H1 (cell line): ENCODE results near the gene LIPC. TPM values are rescaled to one million over a fixed set of nuclear protein-coding genes. Genes with fewer than 3 reads are reported as not detected.

Source experiments
- CTCF ChIA-PET: fragments of 300-600 bp; sonication (Branson Sonifier 250); formaldehyde crosslinking; loops from one replicate; lab custom pipeline; 2021; ENCODE audit not compliant: partially characterized antibody; lab: Charles Lee
- POLR2A ChIA-PET: fragments of 300-600 bp; sonication (Branson Sonifier 250); formaldehyde crosslinking; loops from one replicate; lab custom pipeline; 2021; ENCODE audit warnings: inconsistent platforms; ENCODE audit not compliant: partially characterized antibody; lab: Charles Lee
- DNase-seq, 2 experiments: peaks; one replicate each; pipeline versions ENCODE4 v3.0.0 to v3.0.0-alpha.2; 2010 to 2022; ENCODE audit warnings: low spot score in 2 of 2, low read depth in 1 of 2, mixed read lengths in 1 of 2
- FAIRE-seq: peaks from 2 replicates; lab custom pipeline; 2011; peaks lifted over from hg19 to GRCh38; lab: Jason Lieb, UNC
- H2AFZ ChIP-seq: 2 replicates; pipeline ENCODE4 v1.8.1; 2012; ENCODE audit warnings: low read length, inconsistent platforms
- H2AK5ac ChIP-seq: 2 replicates; pipeline ENCODE4 v1.6.1; 2013; ENCODE audit warnings: low read depth, low read length
- H2BK120ac ChIP-seq: replicated peaks from 2 replicates; pipeline ENCODE3; 2013; ENCODE audit warnings: low read depth, low read length, inconsistent platforms
- H2BK12ac ChIP-seq: 2 replicates; pipeline ENCODE4 v1.6.1; 2013; ENCODE audit warnings: low read depth, low read length
- H2BK15ac ChIP-seq: 2 replicates; pipeline ENCODE4 v1.6.1; 2013; ENCODE audit warnings: low read length
- H2BK20ac ChIP-seq: 2 replicates; pipeline ENCODE4 v1.6.1; 2013; ENCODE audit warnings: low read length
- H2BK5ac ChIP-seq: 2 replicates; pipeline ENCODE4 v1.6.1; 2013; ENCODE audit warnings: low read depth, low read length
- H3K14ac ChIP-seq: 2 replicates; pipeline ENCODE4 v1.6.1; 2013; ENCODE audit warnings: inconsistent platforms; ENCODE audit not compliant: insufficient read length
- H3K18ac ChIP-seq: 2 replicates; pipeline ENCODE4 v1.6.1; 2013; ENCODE audit warnings: low read length; ENCODE audit errors: extremely low read depth
- H3K23ac ChIP-seq: 2 replicates; pipeline ENCODE4 v1.6.1; 2013; ENCODE audit warnings: inconsistent platforms; ENCODE audit not compliant: insufficient read length
- H3K23me2 ChIP-seq: 2 replicates; pipeline ENCODE4 v1.6.1; 2013; ENCODE audit warnings: low read depth, low read length
- H3K27ac ChIP-seq: 2 replicates; pipeline ENCODE4 v1.6.1; 2011; ENCODE audit warnings: low read depth, low read length, inconsistent platforms
- H3K27me3 ChIP-seq, 4 experiments: replicated peaks in 1 of 4; 1 replicate in 1 of 4; 2 replicates in 3 of 4; pipeline versions ENCODE4 v1.6.1 to v1.8.1; 2011 to 2013; ENCODE audit warnings: low read length in 3 of 4, mild to moderate bottlenecking in 3 of 4, inconsistent platforms in 2 of 4, mixed read lengths in 2 of 4, moderate library complexity in 1 of 4; ENCODE audit not compliant: control insufficient read depth in 3 of 4, insufficient read depth in 3 of 4; ENCODE audit errors: extremely low read depth in 1 of 4
- H3K36me3 ChIP-seq, 4 experiments: 2 replicates each; pipeline versions ENCODE4 v1.6.1 to v1.8.1; 2011 to 2013; ENCODE audit warnings: mild to moderate bottlenecking in 4 of 4, low read length in 3 of 4, moderate library complexity in 2 of 4, control low read depth in 1 of 4, inconsistent platforms in 1 of 4; ENCODE audit not compliant: insufficient read depth in 4 of 4, control insufficient read depth in 2 of 4
- H3K4ac ChIP-seq: replicated peaks from 2 replicates; pipeline ENCODE3; 2013; ENCODE audit warnings: low read length, low read depth, mixed read lengths, inconsistent platforms; ENCODE audit not compliant: insufficient read length
- H3K4me1 ChIP-seq, 4 experiments: replicated peaks in 1 of 4; 1 replicate in 1 of 4; 2 replicates in 3 of 4; pipeline versions ENCODE4 v1.6.1 to v1.8.1; 2011 to 2013; ENCODE audit warnings: low read length in 3 of 4, inconsistent platforms in 2 of 4, mixed read lengths in 1 of 4; ENCODE audit not compliant: insufficient read depth in 4 of 4, control insufficient read depth in 3 of 4
- H3K4me2 ChIP-seq, 2 experiments: 2 replicates each; pipeline versions ENCODE4 v1.6.1 to v1.8.1; 2011 to 2013; ENCODE audit warnings: low read depth in 2 of 2, low read length in 2 of 2, control low read depth in 1 of 2, inconsistent platforms in 1 of 2, mild to moderate bottlenecking in 1 of 2; ENCODE audit not compliant: insufficient read depth in 1 of 2
- H3K4me3 ChIP-seq, 4 experiments: fragments of 200-600, 300-600 bp in 1 of 4; sonication (generic), shearing (Covaris generic), sonication (Bioruptor Twin) in 1 of 4; 2 replicates each; pipeline versions ENCODE4 v1.5.1 to v1.8.1; 2011 to 2016; ENCODE audit warnings: low read length in 4 of 4, low read depth in 3 of 4, control low read depth in 2 of 4, inconsistent platforms in 2 of 4, mild to moderate bottlenecking in 2 of 4, mixed read lengths in 1 of 4, moderate library complexity in 1 of 4; ENCODE audit not compliant: insufficient read depth in 2 of 4; ENCODE audit errors: extremely low read depth in 1 of 4
- H3K56ac ChIP-seq: replicated peaks from 2 replicates; pipeline ENCODE3; 2013; ENCODE audit warnings: low read depth, mild to moderate bottlenecking, mixed read lengths, low read length, inconsistent platforms; ENCODE audit not compliant: insufficient read length
- H3K79me1 ChIP-seq: 2 replicates; pipeline ENCODE4 v1.6.1; 2013; ENCODE audit warnings: low read depth, low read length, control low read depth
- H3K79me2 ChIP-seq, 2 experiments: 2 replicates each; pipeline versions ENCODE4 v1.6.1 to v1.8.1; 2012 to 2013; ENCODE audit warnings: low read length in 2 of 2, mild to moderate bottlenecking in 2 of 2, inconsistent platforms in 1 of 2; ENCODE audit not compliant: insufficient read depth in 2 of 2, control insufficient read depth in 1 of 2
- H3K9ac ChIP-seq, 4 experiments: replicated peaks in 1 of 4; 1 replicate in 1 of 4; 2 replicates in 3 of 4; pipeline versions ENCODE4 v1.6.1 to v1.8.1; 2011 to 2013; ENCODE audit warnings: low read depth in 3 of 4, low read length in 3 of 4, control low read depth in 2 of 4, mild to moderate bottlenecking in 2 of 4, moderate library complexity in 2 of 4, inconsistent platforms in 1 of 4; ENCODE audit errors: extremely low read depth in 1 of 4
- H3K9me3 ChIP-seq, 2 experiments: 2 replicates each; pipeline versions ENCODE4 v1.6.1 to v1.8.1; 2012 to 2013; ENCODE audit warnings: mild to moderate bottlenecking in 2 of 2, moderate library complexity in 2 of 2, control low read depth in 1 of 2, inconsistent platforms in 1 of 2, low read depth in 1 of 2, low read length in 1 of 2, mixed read lengths in 1 of 2; ENCODE audit not compliant: insufficient read depth in 2 of 2
- H4K20me1 ChIP-seq, 2 experiments: replicated peaks in 1 of 2; 2 replicates each; pipeline versions ENCODE3 to v1.8.1; 2011 to 2013; ENCODE audit warnings: inconsistent platforms in 2 of 2, low read length in 2 of 2, mild to moderate bottlenecking in 1 of 2; ENCODE audit not compliant: insufficient read depth in 2 of 2, control insufficient read depth in 1 of 2
- H4K5ac ChIP-seq: 2 replicates; pipeline ENCODE4 v1.6.1; 2013; ENCODE audit warnings: low read length, low read depth, mixed read lengths, inconsistent platforms; ENCODE audit not compliant: insufficient read length
- H4K8ac ChIP-seq: 2 replicates; pipeline ENCODE4 v1.8.0; 2013; ENCODE audit warnings: mild to moderate bottlenecking, moderate library complexity, low read length, inconsistent platforms; ENCODE audit not compliant: insufficient read depth; ENCODE audit errors: extremely low read depth
- H4K91ac ChIP-seq: replicated peaks from 2 replicates; pipeline ENCODE3; 2013; ENCODE audit warnings: low read length, mixed read lengths, inconsistent platforms; ENCODE audit not compliant: insufficient read length
- ASH2L ChIP-seq: fragments of 200-600, 300-600 bp; sonication (generic); IDR thresholded peaks from one replicate; pipeline ENCODE4 v1.7.1; 2017; ENCODE audit warnings: low read length
- BACH1 ChIP-seq: IDR thresholded peaks from 2 replicates; pipeline ENCODE4 v1.6.1; 2012; ENCODE audit warnings: low read length, improper control_type of control experiment
- CEBPB ChIP-seq: IDR thresholded peaks from 2 replicates; pipeline ENCODE4 v1.6.1; 2012; ENCODE audit warnings: low read depth, low read length
- CTBP2 ChIP-seq: IDR thresholded peaks from 2 replicates; pipeline ENCODE4 v1.7.0; 2011; ENCODE audit warnings: borderline replicate concordance, mild to moderate bottlenecking, moderate library complexity, mixed read lengths, low read length; ENCODE audit not compliant: insufficient read depth, insufficient read length
- HDAC2 ChIP-seq, 2 experiments: fragments of 300-600 bp in 1 of 2; sonication (generic) in 1 of 2; IDR thresholded peaks; 2 replicates each; pipeline ENCODE4 v1.6.1; 2011 to 2012; ENCODE audit warnings: low read depth in 2 of 2, low read length in 2 of 2, mild to moderate bottlenecking in 2 of 2, moderate library complexity in 2 of 2, borderline replicate concordance in 1 of 2, inconsistent platforms in 1 of 2
- KDM4A ChIP-seq: IDR thresholded peaks from one replicate; pipeline ENCODE4 v1.7.1; 2012; ENCODE audit warnings: low read depth, mild to moderate bottlenecking, moderate library complexity, low read length, inconsistent platforms; ENCODE audit not compliant: severe bottlenecking
- POLR2A ChIP-seq, 2 experiments: IDR thresholded peaks; 1 replicate in 1 of 2; 2 replicates in 1 of 2; pipeline ENCODE4 v1.6.1; 2011; ENCODE audit warnings: low read depth in 2 of 2, low read length in 2 of 2, mild to moderate bottlenecking in 2 of 2; ENCODE audit errors: control extremely low read depth in 1 of 2
- POLR2AphosphoS5 ChIP-seq: IDR thresholded peaks from 2 replicates; pipeline ENCODE4 v1.6.1; 2011; ENCODE audit warnings: low read depth, low read length
- RAD21 ChIP-seq, 2 experiments: IDR thresholded peaks in 1 of 2; conservative IDR thresholded peaks in 1 of 2; 2 replicates each; pipeline ENCODE4 v1.6.1; 2011; ENCODE audit warnings: low read depth in 2 of 2, low read length in 2 of 2, improper control_type of control experiment in 1 of 2, inconsistent platforms in 1 of 2, mild to moderate bottlenecking in 1 of 2, moderate library complexity in 1 of 2
- RFX5 ChIP-seq: IDR thresholded peaks from 2 replicates; pipeline ENCODE4 v1.6.1; 2011; ENCODE audit warnings: low read depth, low read length, improper control_type of control experiment, borderline replicate concordance
- SIN3A ChIP-seq, 2 experiments: IDR thresholded peaks in 1 of 2; conservative IDR thresholded peaks in 1 of 2; 2 replicates each; pipeline ENCODE4 v1.6.1; 2011 to 2012; ENCODE audit warnings: low read length in 2 of 2, improper control_type of control experiment in 1 of 2, low read depth in 1 of 2, mild to moderate bottlenecking in 1 of 2
- SIRT6 ChIP-seq: IDR thresholded peaks from one replicate; pipeline ENCODE4 v1.7.1; 2012; ENCODE audit warnings: low read length, inconsistent platforms
- SP4 ChIP-seq: IDR thresholded peaks from 2 replicates; pipeline ENCODE4 v1.6.1; 2012; ENCODE audit warnings: low read length, inconsistent platforms
- WGBS, 2 experiments: shearing (Covaris generic) in 1 of 2; methylation state at CpG; one replicate each; pipeline versions ENCODE4 v1.1.6 to v1.1.7; 2013 to 2015; ENCODE audit warnings: low lambda C conversion rate in 2 of 2, mixed read lengths in 2 of 2, inconsistent platforms in 1 of 2, low coverage in 1 of 2, missing lambda C conversion rate in 1 of 2; ENCODE audit not compliant: insufficient replicate concordance in 2 of 2, insufficient coverage in 1 of 2, insufficient read length in 1 of 2; ENCODE audit errors: extremely low coverage in 1 of 2, missing lambda C conversion rate in 1 of 2; 5-methylcytosine and 5-hydroxymethylcytosine counted together
- polyA plus RNA-seq, 7 experiments: library from polyadenylated mRNA; depleted of rRNA in 3 of 7; stranded (reverse) in 5 of 7; unstranded in 2 of 7; fragments of >200 nt in 5 of 7; fragments of 200-250 nt in 2 of 7; gene quantifications; 1 replicate in 5 of 7; 2 replicates in 1 of 7; 4 replicates in 1 of 7; pipeline versions ENCODE4 v1.2.1 to v1.2.3, GENCODE V29; 2011 to 2013; ENCODE audit warnings: missing spikeins in 2 of 7, mixed read lengths in 2 of 7
- total RNA-seq: library from RNA; stranded (reverse); fragmentation: NEBNext Ultra II Directional; extraction: Animal tissue kit (Norgen Biotek cat#: 25700); gene quantifications from 2 replicates; pipeline ENCODE4 v1.2.1, GENCODE V29; 2021

LIPC gene
- total and polyA plus RNA-seq, 2 of the 8 experiments (the other 6 are each of a cell fraction or from before 2014, with no cell fraction given), result not detected

- no peak for DNase-seq
- no peaks in the 10 kb centered on the region for H3K36me3 ChIP-seq
- H3K9me3 ChIP-seq, result no peaks in the 10 kb centered on the region
- no peak overlapping the region for H3K14ac ChIP-seq
- H2AK5ac ChIP-seq, result no peak overlapping the region
- no peaks in the 10 kb centered on the region for H3K79me2 ChIP-seq
- H2BK12ac ChIP-seq, result no peak overlapping the region
- no peak overlapping the region for H3K4me3 ChIP-seq
- H2BK5ac ChIP-seq, result no peak overlapping the region
- H4K5ac ChIP-seq, result no peak overlapping the region
- no peak overlapping the region for H3K56ac ChIP-seq
- H3K23ac ChIP-seq, result no peak overlapping the region
- H3K9ac ChIP-seq, result no peak overlapping the region
- ChIA-PET CTCF (no interaction called here), POLR2A (no interaction called here)
- no peaks in the 10 kb centered on the region for H3K27me3 ChIP-seq
- H3K27ac ChIP-seq, result no peak overlapping the region
- peaks cover 0 to 8% (median 0%) of the 10 kb centered on the region in 4 experiments; a peak in 3 of 7 replicates for H3K4me1 ChIP-seq
- TF ChIP-seq KDM4A (no peak), BACH1 (no peak), POLR2A (IDR thresholded peaks at IDR 0.05; ENCODE audit: control extremely low read depth in 1 of 2, low read depth in 2 of 2, low read length in 2 of 2) (no peak), SP4 (no peak), CEBPB (no peak), SIN3A (conservative IDR thresholded peaks at IDR 0.05 in 1 of 2, IDR thresholded peaks at IDR 0.05 in 1 of 2; ENCODE audit: low read depth in 1 of 2, low read length in 2 of 2) (no peak), SIRT6 (no peak), ASH2L (no peak), RAD21 (IDR thresholded peaks at IDR 0.05 in 1 of 2, conservative IDR thresholded peaks at IDR 0.05 in 1 of 2; ENCODE audit: low read depth in 2 of 2, low read length in 2 of 2) (no peak), HDAC2 (IDR thresholded peaks at IDR 0.05; ENCODE audit: borderline replicate concordance in 1 of 2, low read depth in 2 of 2, low read length in 2 of 2) (no peak), POLR2AphosphoS5 (no peak), RFX5 (no peak), CTBP2 (no peak)
- no peaks in the 10 kb centered on the region for H3K79me1 ChIP-seq
- WGBS, 2 experiments, result 95% methylated on average over 7 of the region's 7 CpGs; no CpG with 5 or more reads in 1 of the 2 experiments
- no peak overlapping the region for H4K91ac ChIP-seq
- no peaks in the 10 kb centered on the region for H3K23me2 ChIP-seq
- H3K4ac ChIP-seq, result no peak overlapping the region
- H3K18ac ChIP-seq, result no peak overlapping the region
- no peak overlapping the region for H2BK120ac ChIP-seq
- no peak for FAIRE-seq
- no peak overlapping the region for H3K4me2 ChIP-seq
- no peak overlapping the region for H2AFZ ChIP-seq
- no peak overlapping the region for H2BK15ac ChIP-seq
- no peaks in the 10 kb centered on the region for H4K20me1 ChIP-seq
- no peak overlapping the region for H2BK20ac ChIP-seq
- no peak overlapping the region for H4K8ac ChIP-seq
Observed at GRCh38 chr15:58432401-58432800, 610 bp downstream of the LIPC start.
